HEK293 (cell line): ENCODE results near the gene SNX7.

Experiments
- KLF9 ChIP-seq: fragments of 450-650 bp; formaldehyde crosslinking; IDR thresholded peaks from 2 replicates; pipeline ENCODE4 v1.5.1; 2016; ENCODE audit warnings: missing biosample characterization, missing genetic modification characterization, low read depth
- ZBTB7A ChIP-seq: fragments of 450-650 bp; formaldehyde crosslinking; IDR thresholded peaks from 2 replicates; pipeline ENCODE4 v1.5.1; 2016; ENCODE audit warnings: low read depth, missing biosample characterization, missing genetic modification characterization
- ZFP69B ChIP-seq: fragments of 450-650 bp; formaldehyde crosslinking; IDR thresholded peaks from 2 replicates; pipeline ENCODE4 v1.5.1; 2016; ENCODE audit warnings: missing biosample characterization, missing genetic modification characterization
- ZNF146 ChIP-seq: fragments of 450-650 bp; formaldehyde crosslinking; IDR thresholded peaks from 2 replicates; pipeline ENCODE4 v1.5.1; 2016; ENCODE audit warnings: missing biosample characterization, missing genetic modification characterization
- ZNF16 ChIP-seq: fragments of 450-650 bp; formaldehyde crosslinking; IDR thresholded peaks from 2 replicates; pipeline ENCODE4 v1.5.1; 2016; ENCODE audit warnings: low read depth, missing biosample characterization, missing genetic modification characterization
- ZNF23 ChIP-seq: fragments of 450-650 bp; formaldehyde crosslinking; IDR thresholded peaks from 2 replicates; pipeline ENCODE4 v1.5.1; 2016; ENCODE audit warnings: missing biosample characterization, missing genetic modification characterization, borderline replicate concordance
- ZNF24 ChIP-seq: fragments of 450-650 bp; formaldehyde crosslinking; IDR thresholded peaks from 2 replicates; pipeline ENCODE4 v1.5.1; 2016; ENCODE audit warnings: missing biosample characterization, missing genetic modification characterization
- ZNF423 ChIP-seq: fragments of 450-650 bp; formaldehyde crosslinking; IDR thresholded peaks from 2 replicates; pipeline ENCODE4 v1.5.1; 2016; ENCODE audit warnings: missing biosample characterization, missing genetic modification characterization
- TF ChIP-seq, protein P1 (sequence below): fragments of 450-650 bp; formaldehyde crosslinking; IDR thresholded peaks from 2 replicates; pipeline ENCODE4 v1.5.1; 2016; ENCODE audit warnings: missing biosample characterization, missing genetic modification characterization
- TF ChIP-seq, protein P2 (sequence below): fragments of 450-650 bp; formaldehyde crosslinking; IDR thresholded peaks from 2 replicates; pipeline ENCODE4 v1.5.1; 2016; ENCODE audit warnings: missing biosample characterization, missing genetic modification characterization
- TF ChIP-seq, protein P3 (sequence below): fragments of 450-650 bp; formaldehyde crosslinking; IDR thresholded peaks from 2 replicates; pipeline ENCODE4 v1.5.1; 2016; ENCODE audit warnings: missing biosample characterization, missing genetic modification characterization

DNA sequence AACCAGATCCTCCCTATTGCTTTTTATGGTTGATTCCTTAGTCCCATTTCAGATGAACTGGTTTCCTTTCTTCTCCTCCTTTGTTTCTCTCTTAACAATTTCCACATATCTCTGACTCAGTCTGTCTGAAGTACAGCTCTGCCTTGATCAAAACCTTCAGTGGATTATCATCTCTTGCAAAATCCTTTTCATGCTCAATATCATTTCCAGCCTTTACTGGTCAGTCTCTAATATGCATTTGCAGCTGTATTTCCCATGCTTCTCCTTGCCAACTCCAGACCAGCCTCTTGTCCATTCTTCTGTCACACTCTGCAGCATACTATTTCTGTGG, 72.2 kb downstream of the SNX7 start:
- TF ChIP-seq, protein P1, sequence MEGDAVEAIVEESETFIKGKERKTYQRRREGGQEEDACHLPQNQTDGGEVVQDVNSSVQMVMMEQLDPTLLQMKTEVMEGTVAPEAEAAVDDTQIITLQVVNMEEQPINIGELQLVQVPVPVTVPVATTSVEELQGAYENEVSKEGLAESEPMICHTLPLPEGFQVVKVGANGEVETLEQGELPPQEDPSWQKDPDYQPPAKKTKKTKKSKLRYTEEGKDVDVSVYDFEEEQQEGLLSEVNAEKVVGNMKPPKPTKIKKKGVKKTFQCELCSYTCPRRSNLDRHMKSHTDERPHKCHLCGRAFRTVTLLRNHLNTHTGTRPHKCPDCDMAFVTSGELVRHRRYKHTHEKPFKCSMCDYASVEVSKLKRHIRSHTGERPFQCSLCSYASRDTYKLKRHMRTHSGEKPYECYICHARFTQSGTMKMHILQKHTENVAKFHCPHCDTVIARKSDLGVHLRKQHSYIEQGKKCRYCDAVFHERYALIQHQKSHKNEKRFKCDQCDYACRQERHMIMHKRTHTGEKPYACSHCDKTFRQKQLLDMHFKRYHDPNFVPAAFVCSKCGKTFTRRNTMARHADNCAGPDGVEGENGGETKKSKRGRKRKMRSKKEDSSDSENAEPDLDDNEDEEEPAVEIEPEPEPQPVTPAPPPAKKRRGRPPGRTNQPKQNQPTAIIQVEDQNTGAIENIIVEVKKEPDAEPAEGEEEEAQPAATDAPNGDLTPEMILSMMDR (tag by site-specific recombination) = no peak
- TF ChIP-seq ZNF146 (tag by site-specific recombination) (no peak), KLF9 (tag by site-specific recombination) (no peak), ZNF24 (no peak), ZBTB7A (tag by site-specific recombination) (no peak), ZNF23 (tag by site-specific recombination) (no peak), ZNF423 (no peak), ZNF16 (tag by site-specific recombination) (no peak), ZFP69B (tag by site-specific recombination) (no peak)
- TF ChIP-seq, protein P2, sequence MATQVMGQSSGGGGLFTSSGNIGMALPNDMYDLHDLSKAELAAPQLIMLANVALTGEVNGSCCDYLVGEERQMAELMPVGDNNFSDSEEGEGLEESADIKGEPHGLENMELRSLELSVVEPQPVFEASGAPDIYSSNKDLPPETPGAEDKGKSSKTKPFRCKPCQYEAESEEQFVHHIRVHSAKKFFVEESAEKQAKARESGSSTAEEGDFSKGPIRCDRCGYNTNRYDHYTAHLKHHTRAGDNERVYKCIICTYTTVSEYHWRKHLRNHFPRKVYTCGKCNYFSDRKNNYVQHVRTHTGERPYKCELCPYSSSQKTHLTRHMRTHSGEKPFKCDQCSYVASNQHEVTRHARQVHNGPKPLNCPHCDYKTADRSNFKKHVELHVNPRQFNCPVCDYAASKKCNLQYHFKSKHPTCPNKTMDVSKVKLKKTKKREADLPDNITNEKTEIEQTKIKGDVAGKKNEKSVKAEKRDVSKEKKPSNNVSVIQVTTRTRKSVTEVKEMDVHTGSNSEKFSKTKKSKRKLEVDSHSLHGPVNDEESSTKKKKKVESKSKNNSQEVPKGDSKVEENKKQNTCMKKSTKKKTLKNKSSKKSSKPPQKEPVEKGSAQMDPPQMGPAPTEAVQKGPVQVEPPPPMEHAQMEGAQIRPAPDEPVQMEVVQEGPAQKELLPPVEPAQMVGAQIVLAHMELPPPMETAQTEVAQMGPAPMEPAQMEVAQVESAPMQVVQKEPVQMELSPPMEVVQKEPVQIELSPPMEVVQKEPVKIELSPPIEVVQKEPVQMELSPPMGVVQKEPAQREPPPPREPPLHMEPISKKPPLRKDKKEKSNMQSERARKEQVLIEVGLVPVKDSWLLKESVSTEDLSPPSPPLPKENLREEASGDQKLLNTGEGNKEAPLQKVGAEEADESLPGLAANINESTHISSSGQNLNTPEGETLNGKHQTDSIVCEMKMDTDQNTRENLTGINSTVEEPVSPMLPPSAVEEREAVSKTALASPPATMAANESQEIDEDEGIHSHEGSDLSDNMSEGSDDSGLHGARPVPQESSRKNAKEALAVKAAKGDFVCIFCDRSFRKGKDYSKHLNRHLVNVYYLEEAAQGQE = no peak
- TF ChIP-seq, protein P3, sequence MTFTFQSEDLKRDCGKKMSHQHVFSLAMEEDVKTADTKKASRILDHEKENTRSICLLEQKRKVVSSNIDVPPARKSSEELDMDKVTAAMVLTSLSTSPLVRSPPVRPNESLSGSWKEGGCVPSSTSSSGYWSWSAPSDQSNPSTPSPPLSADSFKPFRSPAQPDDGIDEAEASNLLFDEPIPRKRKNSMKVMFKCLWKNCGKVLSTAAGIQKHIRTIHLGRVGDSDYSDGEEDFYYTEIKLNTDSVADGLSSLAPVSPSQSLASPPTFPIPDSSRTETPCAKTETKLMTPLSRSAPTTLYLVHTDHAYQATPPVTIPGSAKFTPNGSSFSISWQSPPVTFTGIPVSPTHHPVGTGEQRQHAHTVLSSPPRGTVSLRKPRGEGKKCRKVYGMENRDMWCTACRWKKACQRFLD = no peak
